Prostate gland (tissue), 2 donors: ENCODE data around the gene RMI2. TPM values are rescaled to one million over a fixed set of nuclear protein-coding genes. Genes with fewer than 3 reads are reported as not detected.
A peak's percentile ranks its signal among the peaks of the same experiment; 100 is the strongest.

ENCODE experiments used
- DNase-seq: peaks from one replicate; pipeline ENCODE4 v3.0.0-alpha.2; 2019; ENCODE audit warnings: low spot score
- H3K27ac ChIP-seq, 2 donors: fragments of 200-600 bp; sonication (generic); 2 replicates each; pipeline ENCODE4 v1.5.1; 2017 to 2019
- H3K27me3 ChIP-seq: fragments of 200-600 bp; sonication (generic); replicated peaks from 2 replicates; pipeline ENCODE4 v1.5.1; 2019; ENCODE audit not compliant: insufficient read depth
- H3K36me3 ChIP-seq, 2 donors: fragments of 200-600 bp; sonication (generic); 1 replicate in 1 of 2; 2 replicates in 1 of 2; pipeline versions ENCODE4 v1.5.1 to v1.8.1; 2017 to 2019
- H3K4me1 ChIP-seq: fragments of 200-600 bp; sonication (generic); replicated peaks from 2 replicates; pipeline ENCODE4 v1.5.1; 2019
- H3K4me3 ChIP-seq, 2 donors: fragments of 200-600 bp; sonication (generic); 2 replicates each; pipeline ENCODE4 v1.5.1; 2017 to 2019
- H3K9me3 ChIP-seq: fragments of 200-600 bp; sonication (generic); 2 replicates; pipeline ENCODE4 v1.5.1; 2017
- CTCF ChIP-seq, 4 experiments: fragments of 200-600 bp in 2 of 4; fragments of 450-650 bp in 2 of 4; sonication (generic) in 2 of 4; IDR thresholded peaks; 1 replicate in 3 of 4; 2 replicates in 1 of 4; pipeline ENCODE4 v1.5.1; 2016 to 2019; ENCODE audit warnings: antibody characterized with exemption in 4 of 4, mild to moderate bottlenecking in 2 of 4, moderate library complexity in 2 of 4
- POLR2A ChIP-seq: fragments of 450-650 bp; IDR thresholded peaks from one replicate; pipeline ENCODE4 v1.6.1; 2016; ENCODE audit warnings: antibody characterized with exemption, mild to moderate bottlenecking
- POLR2AphosphoS5 ChIP-seq: sonication (generic); formaldehyde crosslinking; IDR thresholded peaks from one replicate; pipeline ENCODE4 v1.6.1; 2017; ENCODE audit warnings: antibody characterized with exemption
- WGBS: methylation state at CpG from one replicate; pipeline ENCODE4 v1.1.5; 2018; 5-methylcytosine and 5-hydroxymethylcytosine counted together
- intact Hi-C: fragments of 100-400 bp; cut with DNase I; formaldehyde crosslinking; loops from one replicate; pipeline ENCODE4 v1.14.2; 2022
- total RNA-seq, 2 donors: library from RNA; depleted of rRNA; stranded (reverse); fragments of >200 nt; gene quantifications; one replicate each; pipeline ENCODE4 v1.1.0, GENCODE V29; 2016

The RMI2 gene
- total RNA-seq, 2 donors from 2014 or later = 6.0 to 16.3 TPM

- no peaks in the 10 kb centered on the region for H3K9me3 ChIP-seq
- intact Hi-C loops = no loop called here
- no peaks in the 10 kb centered on the region for H3K36me3 ChIP-seq
- H3K4me1 ChIP-seq = no peaks in the 10 kb centered on the region
- H3K4me3 ChIP-seq = no peak overlapping the region
- H3K27me3 ChIP-seq = no peaks in the 10 kb centered on the region
- no peak for DNase-seq
- no peak for TF ChIP-seq POLR2AphosphoS5
- TF ChIP-seq CTCF (IDR thresholded peaks at IDR 0.05) = no peak
- 85% methylated on average over 20 of the region's 20 CpGs for WGBS
- no peak overlapping the region for H3K27ac ChIP-seq
Measured at GRCh38 chr16:11384956-11385586, 39.8 kb downstream of the RMI2 start.

GRCh38 chr16:11386054-11386680 is 40.9 kb downstream of the RMI2 start:
- Histone ChIP-seq H3K9me3 (no peaks in the 10 kb centered on the region), H3K36me3 (no peaks in the 10 kb centered on the region), H3K4me1 (no peaks in the 10 kb centered on the region), H3K27ac (no peak overlapping the region), H3K27me3 (no peaks in the 10 kb centered on the region), H3K4me3 (no peak overlapping the region)
- WGBS = 89% methylated on average over 11 of the region's 12 CpGs
- intact Hi-C loops = no loop called here
- TF ChIP-seq POLR2A = no peak
- no peak for TF ChIP-seq POLR2AphosphoS5
- TF ChIP-seq CTCF (IDR thresholded peaks at IDR 0.05) = no peak
- no peak for DNase-seq

GRCh38 chr16:11386791-11387546 is 41.7 kb downstream of the RMI2 start:
- no peaks in the 10 kb centered on the region for H3K4me1 ChIP-seq

GRCh38 chr16:11389083-11389482 is 43.8 kb downstream of the RMI2 start:
- TF ChIP-seq POLR2A = no peak
- TF ChIP-seq CTCF (IDR thresholded peaks at IDR 0.05) = no peak
- TF ChIP-seq POLR2AphosphoS5 = no peak
- H3K9me3 ChIP-seq = no peaks in the 10 kb centered on the region
- no peaks in the 10 kb centered on the region for H3K27me3 ChIP-seq
- no peaks in the 10 kb centered on the region for H3K4me1 ChIP-seq
- no peak overlapping the region for H3K4me3 ChIP-seq
- WGBS = 81% methylated on average over 7 of the region's 7 CpGs
- intact Hi-C loops = no loop called here
- H3K27ac ChIP-seq = no peak overlapping the region
- no peaks in the 10 kb centered on the region for H3K36me3 ChIP-seq
- DNase-seq = no peak

More at GRCh38 chr16:11386791-11387546, 41.7 kb downstream of the RMI2 start:
- WGBS = 35% methylated on average over 22 of the region's 22 CpGs
- H3K9me3 ChIP-seq = no peaks in the 10 kb centered on the region
- H3K27me3 ChIP-seq = no peaks in the 10 kb centered on the region
- H3K36me3 ChIP-seq = no peaks in the 10 kb centered on the region
- intact Hi-C loops = no loop called here
- H3K4me3 ChIP-seq = no peak overlapping the region
- H3K27ac ChIP-seq = no peak overlapping the region
- peak in 1 of 4 experiments; percentile 23 for TF ChIP-seq CTCF (IDR thresholded peaks at IDR 0.05)
- no peak for TF ChIP-seq POLR2AphosphoS5
- TF ChIP-seq POLR2A = no peak
- no peak for DNase-seq
